NB4 (cell line): ENCODE measurements around the gene BAHCC1.

Source experiments
- CTCF ChIP-seq: IDR thresholded peaks from one replicate; pipeline ENCODE4 v1.5.1; 2012; ENCODE audit warnings: low read depth, low read length
- MYC ChIP-seq: IDR thresholded peaks from 2 replicates; pipeline ENCODE4 v1.6.1; 2011; ENCODE audit warnings: low read depth, low read length
- POLR2A ChIP-seq: IDR thresholded peaks from 2 replicates; pipeline ENCODE4 v1.6.1; 2011; ENCODE audit warnings: mild to moderate bottlenecking; ENCODE audit not compliant: insufficient read length; ENCODE audit errors: extremely low read depth

GRCh38 chr17:81512562-81513371 lies 117.5 kb downstream of the BAHCC1 start, which contains the start of gene ACTG1:
- peak; percentile 96 for TF ChIP-seq POLR2A
- no peak for TF ChIP-seq CTCF
- TF ChIP-seq MYC: no peak
